PC-9 (cell line): ENCODE results near the gene IFNL1. TPM values are rescaled to one million over a fixed set of nuclear protein-coding genes. Genes with fewer than 3 reads are reported as not detected.

Experiments
- BruUV-seq: library from RNA; stranded (reverse); fragments of 400-500 nt; replicated peaks from 2 replicates; lab custom pipeline; 2021; lab: Mats Ljungman, UMichigan
- CTCF ChIA-PET: fragments of 300-600 bp; sonication (Branson Sonifier 250); formaldehyde crosslinking; loops from one replicate; lab custom pipeline; 2022; ENCODE audit warnings: antibody characterized with exemption; lab: Charles Lee
- POLR2A ChIA-PET: fragments of 300-600 bp; sonication (Branson Sonifier 250); formaldehyde crosslinking; loops from one replicate; lab custom pipeline; 2022; ENCODE audit warnings: antibody characterized with exemption; ENCODE audit not compliant: unreplicated experiment; lab: Charles Lee
- DNase-seq, 2 experiments: peaks; one replicate each; pipeline versions ENCODE4 v3.0.0 to v3.0.0-alpha.2; 2015 to 2022; ENCODE audit warnings: mixed read lengths in 1 of 2
- H2AFZ ChIP-seq: fragments of 200-600 bp; sonication (generic); 2 replicates; pipeline ENCODE4 v1.8.1; 2017; ENCODE audit warnings: antibody characterized with exemption
- H3F3A ChIP-seq: fragments of 200-600 bp; sonication (generic); 2 replicates; pipeline ENCODE4 v1.8.1; 2017; ENCODE audit warnings: antibody characterized with exemption, mild to moderate bottlenecking, low read depth; ENCODE audit not compliant: insufficient read depth
- H3K27ac ChIP-seq: fragments of 200-600 bp; sonication (generic); 2 replicates; pipeline ENCODE4 v1.6.1; 2016; ENCODE audit warnings: mixed run types
- H3K27me3 ChIP-seq: fragments of 200-600 bp; sonication (generic); 2 replicates; pipeline ENCODE4 v1.6.1; 2016; ENCODE audit warnings: low read depth, mixed run types; ENCODE audit not compliant: insufficient read depth
- H3K36me3 ChIP-seq: fragments of 200-600 bp; sonication (generic); 2 replicates; pipeline ENCODE4 v1.6.1; 2016; ENCODE audit warnings: low read depth, mixed run types
- H3K4me1 ChIP-seq: fragments of 200-600 bp; sonication (generic); replicated peaks from 2 replicates; pipeline ENCODE4 v1.6.1; 2016; ENCODE audit warnings: mixed run types; ENCODE audit not compliant: insufficient read depth
- H3K4me2 ChIP-seq: fragments of 200-600 bp; sonication (generic); 2 replicates; pipeline ENCODE4 v1.6.1; 2017; ENCODE audit warnings: mixed run types
- H3K4me3 ChIP-seq: fragments of 200-600 bp; sonication (generic); 2 replicates; pipeline ENCODE4 v1.6.1; 2016; ENCODE audit warnings: mixed run types
- H3K79me2 ChIP-seq: fragments of 200-600 bp; sonication (generic); 2 replicates; pipeline ENCODE4 v1.6.1; 2017; ENCODE audit warnings: low read depth, mixed run types
- H3K9me2 ChIP-seq: fragments of 200-600 bp; sonication (generic); 2 replicates; pipeline ENCODE4 v1.8.1; 2017; ENCODE audit warnings: mild to moderate bottlenecking; ENCODE audit not compliant: insufficient read depth
- H3K9me3 ChIP-seq: fragments of 200-600 bp; sonication (generic); 2 replicates; pipeline ENCODE4 v1.8.1; 2016; ENCODE audit warnings: low read depth; ENCODE audit not compliant: insufficient read depth
- H4K20me1 ChIP-seq: fragments of 200-600 bp; sonication (generic); 2 replicates; pipeline ENCODE4 v1.8.1; 2017; ENCODE audit not compliant: insufficient read depth
- EZH2 ChIP-seq: fragments of 200-600 bp; sonication (generic); IDR thresholded peaks from 2 replicates; pipeline ENCODE4 v1.8.0; 2017; ENCODE audit warnings: antibody characterized with exemption, low read depth
- intact Hi-C: fragments of 100-400 bp; cut with micrococcal nuclease; formaldehyde crosslinking; loops from one replicate; pipeline ENCODE4 v1.10.0; 2022; ENCODE audit not compliant: unreplicated experiment
- total RNA-seq: library from RNA; stranded (reverse); gene quantifications from 2 replicates; pipeline ENCODE4 v1.2.3, GENCODE V29; 2021
- TF ChIP-seq, protein P1 (sequence below): fragments of 200-600 bp; sonication (generic); conservative IDR thresholded peaks from 2 replicates; pipeline ENCODE4 v1.6.1; 2017; ENCODE audit warnings: mixed run types, antibody characterized with exemption, mild to moderate bottlenecking, moderate library complexity

The IFNL1 gene
- total RNA-seq, 1 experiment from 2014 or later = not detected

DNA sequence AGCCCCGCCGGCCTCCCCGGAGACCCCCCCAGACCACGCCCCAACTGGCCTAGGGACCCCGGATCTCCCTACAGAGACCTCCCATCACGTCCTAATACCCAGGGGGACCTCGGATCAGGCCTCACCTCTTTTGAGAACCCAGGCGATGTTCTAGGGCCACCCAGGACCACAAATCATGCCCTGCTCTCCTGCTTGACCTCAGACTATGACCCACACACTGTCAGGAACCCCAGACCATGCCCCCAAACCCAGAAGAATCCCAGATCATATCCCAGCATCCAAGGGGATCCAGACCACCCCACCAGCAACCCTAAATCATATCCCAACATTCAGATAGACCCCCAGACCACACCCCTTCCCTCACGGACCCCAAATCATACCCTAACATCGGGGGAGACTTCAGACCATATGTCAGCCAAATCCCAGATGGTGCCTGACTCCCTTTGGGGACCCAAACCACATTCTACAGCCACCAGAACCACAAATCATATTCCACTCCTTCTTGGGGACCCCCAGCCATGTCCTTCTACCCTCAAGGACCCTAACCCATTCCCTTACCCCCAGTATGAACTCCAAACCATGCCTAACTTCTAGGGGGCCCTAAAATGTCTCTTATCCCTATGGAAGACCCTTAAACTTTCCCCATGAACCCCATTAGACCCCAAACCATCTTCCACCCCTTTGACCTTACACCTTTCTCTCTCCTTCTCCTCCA is 25.1 kb downstream of the IFNL1 start:
- ChIA-PET CTCF (no interaction called here), POLR2A (no interaction called here)
- TF ChIP-seq EZH2 = no peak
- TF ChIP-seq, protein P1, sequence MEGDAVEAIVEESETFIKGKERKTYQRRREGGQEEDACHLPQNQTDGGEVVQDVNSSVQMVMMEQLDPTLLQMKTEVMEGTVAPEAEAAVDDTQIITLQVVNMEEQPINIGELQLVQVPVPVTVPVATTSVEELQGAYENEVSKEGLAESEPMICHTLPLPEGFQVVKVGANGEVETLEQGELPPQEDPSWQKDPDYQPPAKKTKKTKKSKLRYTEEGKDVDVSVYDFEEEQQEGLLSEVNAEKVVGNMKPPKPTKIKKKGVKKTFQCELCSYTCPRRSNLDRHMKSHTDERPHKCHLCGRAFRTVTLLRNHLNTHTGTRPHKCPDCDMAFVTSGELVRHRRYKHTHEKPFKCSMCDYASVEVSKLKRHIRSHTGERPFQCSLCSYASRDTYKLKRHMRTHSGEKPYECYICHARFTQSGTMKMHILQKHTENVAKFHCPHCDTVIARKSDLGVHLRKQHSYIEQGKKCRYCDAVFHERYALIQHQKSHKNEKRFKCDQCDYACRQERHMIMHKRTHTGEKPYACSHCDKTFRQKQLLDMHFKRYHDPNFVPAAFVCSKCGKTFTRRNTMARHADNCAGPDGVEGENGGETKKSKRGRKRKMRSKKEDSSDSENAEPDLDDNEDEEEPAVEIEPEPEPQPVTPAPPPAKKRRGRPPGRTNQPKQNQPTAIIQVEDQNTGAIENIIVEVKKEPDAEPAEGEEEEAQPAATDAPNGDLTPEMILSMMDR = no peak
- Histone ChIP-seq H3K36me3 (no peaks in the 10 kb centered on the region), H3K4me3 (no peak overlapping the region), H3K4me2 (peak overlapping the region; percentile 53; the same call in 1 of the 2 replicates), H4K20me1 (no peaks in the 10 kb centered on the region), H3F3A (peaks cover 5% of the 10 kb centered on the region; the same call in 1 of the 2 replicates), H2AFZ (no peak overlapping the region), H3K79me2 (0 out of 2 replicates have a peak, but pooled peaks cover 7% of the 10 kb centered on the region), H3K27me3 (no peaks in the 10 kb centered on the region; the same call in 1 of the 2 replicates), H3K27ac (no peak overlapping the region), H3K9me2 (no peaks in the 10 kb centered on the region), H3K4me1 (peaks cover 11% of the 10 kb centered on the region), H3K9me3 (no peaks in the 10 kb centered on the region)
- no TSS peak for BruUV-seq
- intact Hi-C loops = no loop called here
- no peak for DNase-seq

DNA sequence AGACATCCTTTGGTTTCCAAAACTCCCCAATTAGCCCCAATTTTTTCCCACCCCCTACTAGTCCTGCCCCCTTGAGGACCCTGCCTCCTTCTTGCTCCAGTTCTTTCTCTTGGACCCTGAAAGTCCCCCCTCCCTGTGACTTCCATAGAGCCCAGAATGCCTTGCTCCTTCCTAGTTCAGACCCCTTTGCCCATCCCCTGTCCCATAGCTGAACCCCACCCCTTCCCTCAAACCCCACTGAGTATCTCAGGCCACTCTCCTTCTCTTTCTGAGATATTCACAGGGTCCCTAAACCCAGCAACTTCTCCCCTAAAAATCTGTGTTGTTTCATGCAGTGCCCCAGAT is 25.6 kb downstream of the IFNL1 start:
- no peaks in the 10 kb centered on the region for H4K20me1 ChIP-seq
- peaks cover 11% of the 10 kb centered on the region for H3K4me1 ChIP-seq
- H3K4me3 ChIP-seq = no peak overlapping the region
- peaks cover 5% of the 10 kb centered on the region; the same call in 1 of the 2 replicates for H3F3A ChIP-seq
- no peaks in the 10 kb centered on the region for H3K9me2 ChIP-seq
- POLR2A ChIA-PET = interaction anchor here (0.6 kb wide), 1 partner anchor 675 kb away, joined by 4 read pairs; the partner anchor contains the start of gene ACTN4
- intact Hi-C loops = no loop called here
- no peaks in the 10 kb centered on the region for H3K9me3 ChIP-seq
- 0 out of 2 replicates have a peak, but pooled peaks cover 7% of the 10 kb centered on the region for H3K79me2 ChIP-seq
- H3K36me3 ChIP-seq = no peaks in the 10 kb centered on the region
- no peak for DNase-seq
- BruUV-seq = no TSS peak
- H2AFZ ChIP-seq = no peak overlapping the region
- H3K27me3 ChIP-seq = no peaks in the 10 kb centered on the region; the same call in 1 of the 2 replicates
- H3K27ac ChIP-seq = no peak overlapping the region
- TF ChIP-seq, protein P1 = no peak
- TF ChIP-seq EZH2 = no peak
- CTCF ChIA-PET = no interaction called here
- H3K4me2 ChIP-seq = no peak overlapping the region

DNA sequence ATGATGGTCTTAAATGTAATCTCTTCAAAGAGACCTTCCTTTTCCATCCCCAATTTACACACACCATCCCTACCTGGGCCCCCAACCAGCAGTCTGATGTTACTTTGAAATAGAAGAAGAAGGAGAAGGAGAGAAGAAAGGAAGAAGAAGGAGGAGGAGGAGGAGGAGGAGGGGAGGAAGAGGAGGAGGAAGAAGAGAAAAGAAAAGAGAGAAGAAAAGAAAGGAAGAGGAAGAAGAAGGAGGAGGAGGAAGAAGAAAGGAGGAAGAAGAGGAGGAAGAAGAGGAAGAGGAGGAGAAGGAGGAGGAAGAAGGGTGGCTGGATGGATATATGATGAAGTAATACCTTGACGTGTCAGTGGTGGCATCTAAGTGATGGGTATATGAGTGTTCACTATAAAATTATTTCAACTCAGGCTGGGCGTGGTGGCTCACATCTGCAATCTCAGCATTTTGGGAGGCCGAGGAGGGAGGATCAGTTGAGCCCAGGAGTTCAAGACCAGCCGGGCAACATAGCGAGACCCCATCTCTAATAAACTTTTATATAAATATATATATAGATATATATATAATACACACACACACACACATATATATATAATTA is 28.1 kb downstream of the IFNL1 start:
- no peaks in the 10 kb centered on the region for H3K9me3 ChIP-seq
- intact Hi-C loops = no loop called here
- CTCF ChIA-PET = no interaction called here
- TF ChIP-seq, protein P1 = no peak
- no peak for TF ChIP-seq EZH2
- DNase-seq = no peak
- H4K20me1 ChIP-seq = no peaks in the 10 kb centered on the region
- H3K4me3 ChIP-seq = no peak overlapping the region
- POLR2A ChIA-PET = no interaction called here
- H3K27me3 ChIP-seq = no peaks in the 10 kb centered on the region; the same call in 1 of the 2 replicates
- no peak overlapping the region for H3K4me2 ChIP-seq
- 0 out of 2 replicates have a peak, but pooled peaks cover 3% of the 10 kb centered on the region for H3K79me2 ChIP-seq
- no TSS peak for BruUV-seq
- H3K9me2 ChIP-seq = no peaks in the 10 kb centered on the region
- H3K4me1 ChIP-seq = peaks cover 6% of the 10 kb centered on the region
- no peaks in the 10 kb centered on the region for H3K36me3 ChIP-seq
- H2AFZ ChIP-seq = no peak overlapping the region
- H3K27ac ChIP-seq = no peak overlapping the region
- peaks cover 5% of the 10 kb centered on the region; the same call in 1 of the 2 replicates for H3F3A ChIP-seq
